ENCODE data around the gene PHLDB1. TPM values are rescaled to one million over a fixed set of nuclear protein-coding genes. Genes with fewer than 3 reads are reported as not detected.

Gene PHLDB1
- total RNA-seq, 1 experiment from 2014 or later: 48.7 TPM

- Histone ChIP-seq H3K9me3 (ENCODE audit: low read depth, low read length, poor library complexity, severe bottlenecking) (no peaks in the 10 kb centered on the region), H3K4me3 (ENCODE audit: low read depth, low read length, poor library complexity, severe bottlenecking) (no peak overlapping the region), H3K4me1 (ENCODE audit: insufficient read depth, low read length, poor library complexity, severe bottlenecking) (peaks cover 4% of the 10 kb centered on the region), H3K36me3 (ENCODE audit: insufficient read depth, low read length, poor library complexity, severe bottlenecking) (no peaks in the 10 kb centered on the region), H3K27ac (ENCODE audit: low read depth, low read length, poor library complexity, severe bottlenecking) (no peak overlapping the region), H3K27me3 (replicated peaks; ENCODE audit: insufficient read depth, low read depth, low read length, poor library complexity) (no peaks in the 10 kb centered on the region)
- BruUV-seq (replicated peaks): no TSS peak
- ChIA-PET POLR2A (ENCODE audit: low non-redundant PET) (no interaction called here), CTCF (interaction anchor here (0.6 kb wide), 1 partner anchor 295 kb away, joined by 4 read pairs; no protein-coding TSS in a partner anchor)
- no peak for DNase-seq (ENCODE audit: low spot score)
- intact Hi-C loops (cut with micrococcal nuclease; ENCODE audit: unreplicated experiment): loop anchor here (2.0 kb wide), 1 partner anchor 265 kb away; the partner anchor contains the start of gene UPK2
- no peak for TF ChIP-seq CTCF (conservative IDR thresholded peaks at IDR 0.05; ENCODE audit: low read depth, low read length)
- TF ChIP-seq EZH2 (IDR thresholded peaks at IDR 0.05; ENCODE audit: borderline replicate concordance, low read depth, low read length, poor library complexity, severe bottlenecking): no peak
Observed at GRCh38 chr11:118691926-118692830, 84.8 kb downstream of the PHLDB1 start.

GRCh38 chr11:118694185-118694584 is 86.8 kb downstream of the PHLDB1 start:
- no peaks in the 10 kb centered on the region for H3K36me3 ChIP-seq (ENCODE audit: insufficient read depth, low read length, poor library complexity, severe bottlenecking)
- no TSS peak for BruUV-seq (replicated peaks)
- H3K4me1 ChIP-seq (ENCODE audit: insufficient read depth, low read length, poor library complexity, severe bottlenecking): peaks cover 4% of the 10 kb centered on the region
- DNase-seq (ENCODE audit: low spot score): no peak
- no peaks in the 10 kb centered on the region for H3K27me3 ChIP-seq (replicated peaks; ENCODE audit: insufficient read depth, low read depth, low read length, poor library complexity)
- intact Hi-C loops (cut with micrococcal nuclease; ENCODE audit: unreplicated experiment): no loop called here
- no peaks in the 10 kb centered on the region for H3K9me3 ChIP-seq (ENCODE audit: low read depth, low read length, poor library complexity, severe bottlenecking)
- CTCF ChIA-PET: interaction anchor here (0.6 kb wide), 1 partner anchor 38 kb away, joined by 12 read pairs; no protein-coding TSS in a partner anchor
- no peak for TF ChIP-seq CTCF (conservative IDR thresholded peaks at IDR 0.05; ENCODE audit: low read depth, low read length)
- no peak for TF ChIP-seq EZH2 (IDR thresholded peaks at IDR 0.05; ENCODE audit: borderline replicate concordance, low read depth, low read length, poor library complexity, severe bottlenecking)
- H3K4me3 ChIP-seq (ENCODE audit: low read depth, low read length, poor library complexity, severe bottlenecking): no peak overlapping the region
- no peak overlapping the region for H3K27ac ChIP-seq (ENCODE audit: low read depth, low read length, poor library complexity, severe bottlenecking)
- POLR2A ChIA-PET (ENCODE audit: low non-redundant PET): no interaction called here

- ChIA-PET POLR2A (ENCODE audit: low non-redundant PET) (no interaction called here), CTCF (no interaction called here)
- TF ChIP-seq EZH2 (IDR thresholded peaks at IDR 0.05; ENCODE audit: borderline replicate concordance, low read depth, low read length, poor library complexity, severe bottlenecking) (no peak), CTCF (conservative IDR thresholded peaks at IDR 0.05; ENCODE audit: low read depth, low read length) (no peak)
- Histone ChIP-seq H3K36me3 (ENCODE audit: insufficient read depth, low read length, poor library complexity, severe bottlenecking) (no peaks in the 10 kb centered on the region), H3K27me3 (replicated peaks; ENCODE audit: insufficient read depth, low read depth, low read length, poor library complexity) (no peaks in the 10 kb centered on the region), H3K9me3 (ENCODE audit: low read depth, low read length, poor library complexity, severe bottlenecking) (no peaks in the 10 kb centered on the region), H3K27ac (ENCODE audit: low read depth, low read length, poor library complexity, severe bottlenecking) (no peak overlapping the region), H3K4me3 (ENCODE audit: low read depth, low read length, poor library complexity, severe bottlenecking) (no peak overlapping the region), H3K4me1 (ENCODE audit: insufficient read depth, low read length, poor library complexity, severe bottlenecking) (peaks cover 4% of the 10 kb centered on the region)
- intact Hi-C loops (cut with micrococcal nuclease; ENCODE audit: unreplicated experiment): no loop called here
- BruUV-seq (replicated peaks): no TSS peak
- DNase-seq (ENCODE audit: low spot score): no peak
Observed at GRCh38 chr11:118694771-118695170, 87.4 kb downstream of the PHLDB1 start.

Data from A673 (cell line).